ENCODE data around the gene PXYLP1.

The PXYLP1 gene

GRCh38 chr3:141261472-141262307, 30.1 kb downstream of the PXYLP1 start:
- H3K27ac ChIP-seq (ENCODE audit: low read length), result peak overlapping the region; percentile 98

GRCh38 chr3:141262308-141262705, 30.7 kb downstream of the PXYLP1 start:
- no peak for ATAC-seq (ENCODE audit: insufficient read depth, low read depth)
- H3K9ac ChIP-seq (ENCODE audit: low read depth, low read length), result peak overlapping the region; percentile 53
- DNase-seq, result no peak

More at GRCh38 chr3:141261472-141262307, 30.1 kb downstream of the PXYLP1 start:
- Histone ChIP-seq H2AFZ (ENCODE audit: low read depth, low read length) (no peak overlapping the region), H3K79me2 (ENCODE audit: insufficient read depth, low read length) (peaks cover 81% of the 10 kb centered on the region), H3K9ac (ENCODE audit: low read depth, low read length) (peak overlapping the region; percentile 53), H3K9me3 (ENCODE audit: insufficient read depth, low read length, severe bottlenecking) (no peaks in the 10 kb centered on the region), H3K4me1 (ENCODE audit: insufficient read depth, low read length) (peaks cover 100% of the 10 kb centered on the region), H3K36me3 (ENCODE audit: insufficient read depth, low read length) (peaks cover 66% of the 10 kb centered on the region), H3K4me2 (ENCODE audit: insufficient read depth, low read length) (peak overlapping the region; percentile 42), H3K27me3 (ENCODE audit: insufficient read depth, low read length, poor library complexity) (no peaks in the 10 kb centered on the region), H3K4me3 (ENCODE audit: low read depth in 1 of 2, low read length in 2 of 2) (peak overlapping the region in 1 of 2 experiments; percentile 26; a peak in 1 of 4 replicates), H4K20me1 (ENCODE audit: insufficient read depth, low read length) (no peaks in the 10 kb centered on the region; the same call in 1 of the 2 replicates)
- ATAC-seq (ENCODE audit: insufficient read depth, low read depth) (peak; percentile 60), DNase-seq (peak; percentile 72)
- TF ChIP-seq CTCF (IDR thresholded peaks at IDR 0.05; ENCODE audit: borderline replicate concordance, extremely low read depth, low read length, poor library complexity, severe bottlenecking) (no peak), EZH2 (IDR thresholded peaks at IDR 0.05; ENCODE audit: borderline replicate concordance, low read depth, low read length, severe bottlenecking) (no peak)

GRCh38 chr3:141266186-141266585, 34.6 kb downstream of the PXYLP1 start:
- peaks cover 80% of the 10 kb centered on the region for H3K36me3 ChIP-seq (ENCODE audit: insufficient read depth, low read length)
- no peaks in the 10 kb centered on the region for H3K9me3 ChIP-seq (ENCODE audit: insufficient read depth, low read length, severe bottlenecking)
- no peaks in the 10 kb centered on the region for H3K27me3 ChIP-seq (ENCODE audit: insufficient read depth, low read length, poor library complexity)
- DNase-seq (peak; percentile 28), ATAC-seq (ENCODE audit: insufficient read depth, low read depth) (peak; percentile 5; the same call in 1 of the 3 replicates)
- peak overlapping the region; percentile 65 for H3K4me2 ChIP-seq (ENCODE audit: insufficient read depth, low read length)
- H3K9ac ChIP-seq (ENCODE audit: low read depth, low read length), result peak overlapping the region; percentile 57
- peak overlapping the region; percentile 98 for H3K27ac ChIP-seq (ENCODE audit: low read length)
- H3K4me1 ChIP-seq (ENCODE audit: insufficient read depth, low read length), result peaks cover 99% of the 10 kb centered on the region
- peaks cover 86% of the 10 kb centered on the region for H3K79me2 ChIP-seq (ENCODE audit: insufficient read depth, low read length)
- no peak overlapping the region for H2AFZ ChIP-seq (ENCODE audit: low read depth, low read length)
- TF ChIP-seq EZH2 (IDR thresholded peaks at IDR 0.05; ENCODE audit: borderline replicate concordance, low read depth, low read length, severe bottlenecking), result no peak
- no peak for TF ChIP-seq CTCF (IDR thresholded peaks at IDR 0.05; ENCODE audit: borderline replicate concordance, extremely low read depth, low read length, poor library complexity, severe bottlenecking)
- peak overlapping the region in 1 of 2 experiments; percentile 48; a peak in 2 of 4 replicates for H3K4me3 ChIP-seq (ENCODE audit: low read depth in 1 of 2, low read length in 2 of 2)
- peaks cover 3% of the 10 kb centered on the region; the same call in 1 of the 2 replicates for H4K20me1 ChIP-seq (ENCODE audit: insufficient read depth, low read length)

More at GRCh38 chr3:141262308-141262705, 30.7 kb downstream of the PXYLP1 start:
- Histone ChIP-seq H3K79me2 (ENCODE audit: insufficient read depth, low read length) (peaks cover 80% of the 10 kb centered on the region), H3K36me3 (ENCODE audit: insufficient read depth, low read length) (peaks cover 65% of the 10 kb centered on the region), H2AFZ (ENCODE audit: low read depth, low read length) (no peak overlapping the region), H3K27ac (ENCODE audit: low read length) (peak overlapping the region; percentile 98), H3K4me3 (ENCODE audit: low read depth in 1 of 2, low read length in 2 of 2) (no peak overlapping the region), H3K27me3 (ENCODE audit: insufficient read depth, low read length, poor library complexity) (no peaks in the 10 kb centered on the region), H4K20me1 (ENCODE audit: insufficient read depth, low read length) (no peaks in the 10 kb centered on the region; the same call in 1 of the 2 replicates), H3K9me3 (ENCODE audit: insufficient read depth, low read length, severe bottlenecking) (no peaks in the 10 kb centered on the region), H3K4me2 (ENCODE audit: insufficient read depth, low read length) (peak overlapping the region; percentile 42), H3K4me1 (ENCODE audit: insufficient read depth, low read length) (peaks cover 100% of the 10 kb centered on the region)
- TF ChIP-seq EZH2 (IDR thresholded peaks at IDR 0.05; ENCODE audit: borderline replicate concordance, low read depth, low read length, severe bottlenecking) (no peak), CTCF (IDR thresholded peaks at IDR 0.05; ENCODE audit: borderline replicate concordance, extremely low read depth, low read length, poor library complexity, severe bottlenecking) (no peak)

All from DND-41 (cell line).